Nephron progenitor cell (in vitro differentiated cells): ENCODE results near the gene TGFB3.
A peak's percentile ranks its signal among the peaks of the same experiment; 100 is the strongest.
"Not testable (repeated sequence)": the region's sequence is repeated elsewhere in the genome, so short reads cannot be mapped to it uniquely, and the experiment has no call there.

Experiments used
- DNase-seq: peaks from one replicate; pipeline ENCODE4 v3.0.0; 2021
- H3K27ac Mint-ChIP-seq: 2 replicates; pipeline ENCODE4 v1.8.0; 2021; ENCODE audit warnings: mild to moderate bottlenecking, moderate library complexity, mixed read lengths
- H3K27me3 Mint-ChIP-seq: 2 replicates; pipeline ENCODE4 v1.8.0; 2021; ENCODE audit warnings: mild to moderate bottlenecking, low read depth, mixed read lengths; ENCODE audit not compliant: poor library complexity
- H3K36me3 Mint-ChIP-seq: 2 replicates; pipeline ENCODE4 v1.8.0; 2021; ENCODE audit warnings: low read depth, mixed read lengths
- H3K4me1 Mint-ChIP-seq: 2 replicates; pipeline ENCODE4 v1.8.0; 2021; ENCODE audit warnings: mixed read lengths
- H3K4me3 Mint-ChIP-seq: 2 replicates; pipeline ENCODE4 v1.8.0; 2021; ENCODE audit warnings: mild to moderate bottlenecking, moderate library complexity, mixed read lengths
- H3K9me3 Mint-ChIP-seq: 2 replicates; pipeline ENCODE4 v1.8.0; 2021; ENCODE audit warnings: mild to moderate bottlenecking, moderate library complexity, mixed read lengths
- TF ChIP-seq, protein P1 (sequence below): fragments of 200-600 bp; sonication (generic); IDR thresholded peaks from 2 replicates; pipeline ENCODE4 v1.5.0; 2021; ENCODE audit warnings: antibody characterized with exemption

TGFB3 gene

DNA sequence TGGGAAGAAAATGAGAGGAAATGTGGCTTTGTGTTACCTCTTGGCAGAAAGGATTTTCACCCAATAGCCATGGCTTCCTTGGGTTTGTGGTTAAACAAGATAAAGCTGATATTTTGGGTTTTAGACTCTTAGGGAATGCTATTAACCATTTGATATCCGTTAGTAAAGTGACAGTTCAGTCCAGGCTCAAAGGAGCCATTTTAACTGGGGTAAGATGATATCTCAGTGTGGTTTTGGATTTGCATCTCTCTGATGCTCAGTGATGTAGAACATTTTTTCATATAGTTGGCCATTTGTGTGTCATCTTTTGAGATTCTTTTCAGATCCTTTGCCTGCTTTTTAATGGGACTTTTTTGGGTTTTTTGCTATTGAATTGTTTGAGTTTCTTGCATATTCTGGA lies 33.9 kb upstream of the TGFB3 start:
- Mint-ChIP-seq H3K27ac (no peak overlapping the region), H3K27me3 (no peaks in the 10 kb centered on the region), H3K4me3 (no peak overlapping the region), H3K9me3 (peaks cover 41% of the 10 kb centered on the region), H3K4me1 (peaks cover 31% of the 10 kb centered on the region), H3K36me3 (peaks cover 100% of the 10 kb centered on the region)
- TF ChIP-seq, protein P1, sequence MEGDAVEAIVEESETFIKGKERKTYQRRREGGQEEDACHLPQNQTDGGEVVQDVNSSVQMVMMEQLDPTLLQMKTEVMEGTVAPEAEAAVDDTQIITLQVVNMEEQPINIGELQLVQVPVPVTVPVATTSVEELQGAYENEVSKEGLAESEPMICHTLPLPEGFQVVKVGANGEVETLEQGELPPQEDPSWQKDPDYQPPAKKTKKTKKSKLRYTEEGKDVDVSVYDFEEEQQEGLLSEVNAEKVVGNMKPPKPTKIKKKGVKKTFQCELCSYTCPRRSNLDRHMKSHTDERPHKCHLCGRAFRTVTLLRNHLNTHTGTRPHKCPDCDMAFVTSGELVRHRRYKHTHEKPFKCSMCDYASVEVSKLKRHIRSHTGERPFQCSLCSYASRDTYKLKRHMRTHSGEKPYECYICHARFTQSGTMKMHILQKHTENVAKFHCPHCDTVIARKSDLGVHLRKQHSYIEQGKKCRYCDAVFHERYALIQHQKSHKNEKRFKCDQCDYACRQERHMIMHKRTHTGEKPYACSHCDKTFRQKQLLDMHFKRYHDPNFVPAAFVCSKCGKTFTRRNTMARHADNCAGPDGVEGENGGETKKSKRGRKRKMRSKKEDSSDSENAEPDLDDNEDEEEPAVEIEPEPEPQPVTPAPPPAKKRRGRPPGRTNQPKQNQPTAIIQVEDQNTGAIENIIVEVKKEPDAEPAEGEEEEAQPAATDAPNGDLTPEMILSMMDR: no peak
- DNase-seq: no peak

DNA sequence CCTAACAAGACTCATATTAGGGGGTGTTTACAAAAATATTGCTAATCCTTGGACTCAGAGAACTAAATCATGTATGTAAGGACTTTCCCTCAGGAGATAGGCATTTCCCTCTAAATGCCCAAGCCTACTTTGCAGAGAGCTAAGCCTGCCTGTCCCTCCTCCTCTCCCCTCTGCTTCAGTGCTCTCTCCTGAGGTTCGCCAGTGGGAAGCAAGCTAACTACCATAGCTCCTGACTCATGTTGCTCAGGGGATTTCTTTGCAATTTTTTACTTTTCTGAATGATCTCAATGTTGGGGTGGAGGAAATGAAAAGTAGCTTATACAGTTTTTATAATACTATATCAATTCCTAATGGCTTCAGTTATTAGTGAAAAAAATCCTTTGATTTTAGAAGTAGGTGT lies 33.4 kb upstream of the TGFB3 start:
- TF ChIP-seq, protein P1: no peak
- H3K4me1 Mint-ChIP-seq: peaks cover 31% of the 10 kb centered on the region
- no peaks in the 10 kb centered on the region for H3K27me3 Mint-ChIP-seq
- H3K4me3 Mint-ChIP-seq: no peak overlapping the region
- peaks cover 98% of the 10 kb centered on the region for H3K36me3 Mint-ChIP-seq
- peaks cover 37% of the 10 kb centered on the region for H3K9me3 Mint-ChIP-seq
- no peak for DNase-seq
- peak overlapping the region; percentile 67 for H3K27ac Mint-ChIP-seq

DNA sequence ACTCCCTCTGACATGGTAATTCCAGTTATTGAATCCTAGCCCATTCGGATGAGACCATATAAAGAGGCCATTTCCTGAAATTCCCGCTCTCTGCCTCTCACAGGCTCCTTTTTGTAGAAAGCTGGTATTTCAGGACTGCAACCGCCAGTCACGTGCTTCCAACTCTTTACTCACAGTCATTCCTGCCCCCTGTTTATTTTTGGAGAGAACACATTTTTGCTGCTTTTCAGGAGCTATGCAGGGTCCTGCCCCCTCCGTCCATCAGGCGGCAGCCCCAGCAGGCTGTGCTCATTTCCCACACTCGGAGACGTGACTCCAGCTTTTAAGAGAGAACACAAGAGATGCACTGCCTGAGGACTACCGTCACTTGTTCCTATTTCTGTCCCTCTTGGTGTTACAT lies 30.6 kb upstream of the TGFB3 start:
- Mint-ChIP-seq H3K4me1 (peaks cover 32% of the 10 kb centered on the region), H3K27ac (no peak overlapping the region), H3K9me3 (peaks cover 8% of the 10 kb centered on the region), H3K4me3 (no peak overlapping the region), H3K27me3 (no peaks in the 10 kb centered on the region), H3K36me3 (peaks cover 85% of the 10 kb centered on the region)
- TF ChIP-seq, protein P1: no peak
- DNase-seq: no peak

DNA sequence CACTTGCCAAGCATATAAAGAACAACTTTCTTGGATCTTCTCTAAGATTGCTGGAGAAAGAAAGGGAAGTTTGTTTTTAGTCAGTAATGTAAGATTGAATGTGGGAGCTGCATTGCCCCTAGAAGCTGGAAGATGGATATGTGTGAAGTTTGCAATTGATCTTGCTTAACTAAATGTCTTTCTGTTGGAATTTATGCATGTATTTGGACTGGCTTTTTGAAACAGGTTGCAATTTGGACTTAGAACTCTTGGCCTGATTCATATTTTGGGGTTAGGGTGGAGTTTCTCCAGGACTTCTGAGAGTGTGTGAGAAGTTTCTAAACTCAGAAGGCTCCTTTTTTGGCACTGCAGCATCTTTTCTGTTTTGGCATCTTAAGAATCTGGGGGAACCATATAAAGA lies 30.1 kb upstream of the TGFB3 start:
- Mint-ChIP-seq H3K36me3 (peaks cover 85% of the 10 kb centered on the region), H3K27me3 (no peaks in the 10 kb centered on the region), H3K27ac (no peak overlapping the region), H3K9me3 (peaks cover 4% of the 10 kb centered on the region), H3K4me3 (no peak overlapping the region), H3K4me1 (peaks cover 36% of the 10 kb centered on the region)
- TF ChIP-seq, protein P1: no peak
- DNase-seq: no peak

DNA sequence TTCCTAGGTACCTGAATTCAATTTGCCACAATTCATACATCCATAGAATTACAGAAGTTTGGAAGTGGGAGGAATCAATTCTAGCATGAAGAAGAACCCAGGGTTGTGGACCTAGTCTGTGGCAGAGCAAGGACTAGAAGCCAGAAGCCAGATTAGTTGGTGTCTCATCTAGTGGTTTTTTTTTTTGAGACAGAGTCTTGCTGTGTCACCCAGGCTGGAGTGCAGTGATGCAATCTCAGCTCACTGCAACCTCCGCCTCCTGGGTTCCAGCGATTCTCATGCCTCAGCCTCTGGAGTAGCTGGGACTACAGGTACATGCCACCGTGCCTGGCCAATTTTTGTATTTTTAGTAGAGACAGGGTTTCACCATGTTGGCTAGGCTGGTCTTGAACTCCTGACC lies 27.8 kb upstream of the TGFB3 start:
- not testable (repeated sequence) for H3K27me3 Mint-ChIP-seq, H3K4me3 Mint-ChIP-seq, H3K27ac Mint-ChIP-seq, DNase-seq
- peaks cover 13% of the 10 kb centered on the region for H3K9me3 Mint-ChIP-seq
- H3K4me1 Mint-ChIP-seq: peaks cover 40% of the 10 kb centered on the region
- peaks cover 85% of the 10 kb centered on the region for H3K36me3 Mint-ChIP-seq

DNA sequence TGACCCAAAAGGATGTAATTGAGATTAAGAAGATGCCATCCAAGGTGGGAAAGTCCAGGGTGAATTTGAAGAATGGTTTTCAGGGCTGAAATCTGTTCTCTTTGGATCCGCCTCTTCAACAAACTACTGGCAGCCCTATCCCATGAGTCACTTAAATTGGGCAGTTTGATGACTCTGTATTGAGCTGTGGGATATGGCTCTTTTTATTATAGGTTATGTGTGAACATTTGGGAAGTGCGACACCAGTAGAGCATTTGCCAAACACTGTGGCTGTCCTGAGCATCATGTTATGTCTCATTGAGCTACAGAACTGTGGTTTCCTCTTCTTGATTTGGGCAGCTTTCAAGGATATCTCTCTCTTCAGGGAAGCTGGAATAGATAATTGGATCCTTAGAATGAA lies 26.1 kb upstream of the TGFB3 start:
- Mint-ChIP-seq H3K27ac (no peak overlapping the region), H3K36me3 (peaks cover 85% of the 10 kb centered on the region), H3K27me3 (no peaks in the 10 kb centered on the region), H3K4me1 (peaks cover 25% of the 10 kb centered on the region), H3K9me3 (peaks cover 23% of the 10 kb centered on the region), H3K4me3 (no peak overlapping the region)
- TF ChIP-seq, protein P1: no peak
- DNase-seq: no peak
